Esophagus squamous epithelium (tissue), 5 donors: ENCODE data around the gene TALDO1. TPM values are rescaled to one million over a fixed set of nuclear protein-coding genes. Genes with fewer than 3 reads are reported as not detected.

Source experiments
- DNase-seq: peaks from one replicate; lab custom pipeline; 2025; lab: John Stamatoyannopoulos, UW
- H3K27ac ChIP-seq, 4 donors: fragments of 200-600 bp; sonication (generic); one replicate each; pipeline ENCODE4 v1.5.1; 2016 to 2019; ENCODE audit warnings: mild to moderate bottlenecking in 1 of 4
- H3K27me3 ChIP-seq, 4 donors: fragments of 200-600 bp; sonication (generic); 1 replicate in 3 of 4; 2 replicates in 1 of 4; pipeline versions ENCODE4 v1.5.1 to v1.6.0; 2017 to 2021; ENCODE audit warnings: antibody characterized with exemption in 1 of 4
- H3K36me3 ChIP-seq, 3 donors: fragments of 200-600 bp; sonication (generic); one replicate each; pipeline ENCODE4 v1.5.1; 2016 to 2019
- H3K4me1 ChIP-seq, 3 donors: fragments of 200-600 bp; sonication (generic); one replicate each; pipeline ENCODE4 v1.5.1; 2017 to 2019
- H3K4me3 ChIP-seq, 4 donors: fragments of 200-600 bp; sonication (generic); 1 replicate in 3 of 4; 2 replicates in 1 of 4; pipeline ENCODE4 v1.5.1; 2016 to 2019; ENCODE audit warnings: mild to moderate bottlenecking in 2 of 4, moderate library complexity in 1 of 4
- H3K9me3 ChIP-seq, 3 donors: fragments of 200-600 bp; sonication (generic); one replicate each; pipeline ENCODE4 v1.5.1; 2016 to 2019
- POLR2A ChIP-seq, 4 donors: fragments of 450-650 bp; IDR thresholded peaks; one replicate each; pipeline ENCODE4 v1.6.1; 2017; ENCODE audit warnings: antibody characterized with exemption in 4 of 4, mild to moderate bottlenecking in 4 of 4, moderate library complexity in 3 of 4
- WGBS, 2 donors: methylation state at CpG; one replicate each; pipeline ENCODE4 v1.1.5; 2018; 5-methylcytosine and 5-hydroxymethylcytosine counted together
- intact Hi-C: fragments of 100-400 bp; cut with DNase I; formaldehyde crosslinking; loops from one replicate; pipeline ENCODE4 v1.15.0; 2022
- total RNA-seq, 4 donors: library from RNA; depleted of rRNA; stranded (reverse); fragments of >200 nt; gene quantifications; one replicate each; pipeline ENCODE4 v1.1.0, GENCODE V29; 2016
- TF ChIP-seq, protein P1 (sequence below), 6 experiments: fragments of 450-650 bp in 4 of 6; fragments of 200-600 bp in 2 of 6; sonication (generic) in 2 of 6; IDR thresholded peaks; one replicate each; pipeline ENCODE4 v1.5.1; 2016 to 2019; ENCODE audit warnings: antibody characterized with exemption in 6 of 6, mild to moderate bottlenecking in 4 of 6, moderate library complexity in 4 of 6
- donor health status: DM: yes; HTN: yes; CAD: no.

The TALDO1 gene
- total RNA-seq, 4 donors from 2014 or later, result 311 to 629 (median 504) TPM

DNA sequence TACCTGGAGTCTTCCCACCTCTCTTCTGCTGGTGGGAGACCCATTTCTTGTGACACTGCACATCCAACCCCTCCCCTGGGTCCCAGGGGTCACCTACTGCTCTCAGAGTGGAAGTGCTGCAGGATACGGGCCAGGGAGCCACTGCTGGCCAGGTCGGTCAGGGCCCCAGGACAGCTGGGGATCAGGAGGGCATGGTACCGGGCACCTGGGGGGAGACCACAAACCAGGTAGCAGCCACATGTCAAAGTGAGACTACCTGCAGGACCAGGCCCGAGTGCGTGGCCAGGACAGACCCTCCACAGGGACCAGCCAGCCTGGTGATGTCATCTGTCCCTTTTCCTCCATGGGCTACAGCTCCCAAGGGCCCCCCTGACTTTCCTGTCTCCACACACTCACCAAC lies 26.2 kb downstream of the TALDO1 start:
- no peak for DNase-seq
- 100% methylated on average over 1 to 2 of the region's 5 CpGs for WGBS, 2 donors
- intact Hi-C loops, result no loop called here
- TF ChIP-seq, protein P1, sequence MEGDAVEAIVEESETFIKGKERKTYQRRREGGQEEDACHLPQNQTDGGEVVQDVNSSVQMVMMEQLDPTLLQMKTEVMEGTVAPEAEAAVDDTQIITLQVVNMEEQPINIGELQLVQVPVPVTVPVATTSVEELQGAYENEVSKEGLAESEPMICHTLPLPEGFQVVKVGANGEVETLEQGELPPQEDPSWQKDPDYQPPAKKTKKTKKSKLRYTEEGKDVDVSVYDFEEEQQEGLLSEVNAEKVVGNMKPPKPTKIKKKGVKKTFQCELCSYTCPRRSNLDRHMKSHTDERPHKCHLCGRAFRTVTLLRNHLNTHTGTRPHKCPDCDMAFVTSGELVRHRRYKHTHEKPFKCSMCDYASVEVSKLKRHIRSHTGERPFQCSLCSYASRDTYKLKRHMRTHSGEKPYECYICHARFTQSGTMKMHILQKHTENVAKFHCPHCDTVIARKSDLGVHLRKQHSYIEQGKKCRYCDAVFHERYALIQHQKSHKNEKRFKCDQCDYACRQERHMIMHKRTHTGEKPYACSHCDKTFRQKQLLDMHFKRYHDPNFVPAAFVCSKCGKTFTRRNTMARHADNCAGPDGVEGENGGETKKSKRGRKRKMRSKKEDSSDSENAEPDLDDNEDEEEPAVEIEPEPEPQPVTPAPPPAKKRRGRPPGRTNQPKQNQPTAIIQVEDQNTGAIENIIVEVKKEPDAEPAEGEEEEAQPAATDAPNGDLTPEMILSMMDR (IDR thresholded peaks at IDR 0.05), result no peak
- TF ChIP-seq POLR2A (IDR thresholded peaks at IDR 0.05), result no peak
- Histone ChIP-seq H3K27me3 (no peaks in the 10 kb centered on the region), H3K9me3 (no peaks in the 10 kb centered on the region), H3K36me3 (peaks cover 9 to 65% (median 27%) of the 10 kb centered on the region in 3 donors), H3K4me1 (peaks cover 22 to 58% (median 23%) of the 10 kb centered on the region in 3 donors), H3K27ac (peak overlapping the region in 1 of 4 donors; percentile 20), H3K4me3 (no peak overlapping the region)

DNA sequence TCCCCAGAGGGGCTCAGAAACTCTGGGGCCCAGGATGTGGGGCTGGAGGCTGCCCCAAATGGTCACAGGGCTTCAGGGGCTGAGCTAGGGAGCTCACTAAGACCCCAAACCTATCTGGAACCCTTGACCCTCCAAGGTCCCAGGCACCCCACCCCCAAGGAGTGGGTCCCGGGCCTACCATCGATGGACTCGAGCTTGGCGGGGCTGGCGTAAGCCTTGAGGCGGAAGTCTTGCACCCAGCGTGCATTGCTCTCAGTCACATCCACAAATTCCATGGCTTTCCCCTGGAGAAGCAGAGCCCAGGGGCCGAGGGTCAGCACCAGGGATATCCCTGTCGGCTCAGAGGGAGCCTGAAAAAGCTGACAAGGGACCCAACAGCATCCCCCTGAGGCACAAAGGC lies 26.6 kb downstream of the TALDO1 start:
- no peaks in the 10 kb centered on the region for H3K9me3 ChIP-seq
- H3K27ac ChIP-seq, result peak overlapping the region in 1 of 4 donors; percentile 20
- no peak overlapping the region for H3K4me3 ChIP-seq
- H3K36me3 ChIP-seq, result peaks cover 9 to 61% (median 27%) of the 10 kb centered on the region in 3 donors
- no peaks in the 10 kb centered on the region for H3K27me3 ChIP-seq
- 78% methylated on average over 4 of the region's 9 CpGs; no CpG with 5 or more reads in 1 of the 2 donors for WGBS, 2 donors
- peaks cover 26 to 62% (median 26%) of the 10 kb centered on the region in 3 donors for H3K4me1 ChIP-seq
- intact Hi-C loops, result no loop called here
- TF ChIP-seq POLR2A (IDR thresholded peaks at IDR 0.05), result no peak
- TF ChIP-seq, protein P1 (IDR thresholded peaks at IDR 0.05), result no peak
- DNase-seq, result no peak

DNA sequence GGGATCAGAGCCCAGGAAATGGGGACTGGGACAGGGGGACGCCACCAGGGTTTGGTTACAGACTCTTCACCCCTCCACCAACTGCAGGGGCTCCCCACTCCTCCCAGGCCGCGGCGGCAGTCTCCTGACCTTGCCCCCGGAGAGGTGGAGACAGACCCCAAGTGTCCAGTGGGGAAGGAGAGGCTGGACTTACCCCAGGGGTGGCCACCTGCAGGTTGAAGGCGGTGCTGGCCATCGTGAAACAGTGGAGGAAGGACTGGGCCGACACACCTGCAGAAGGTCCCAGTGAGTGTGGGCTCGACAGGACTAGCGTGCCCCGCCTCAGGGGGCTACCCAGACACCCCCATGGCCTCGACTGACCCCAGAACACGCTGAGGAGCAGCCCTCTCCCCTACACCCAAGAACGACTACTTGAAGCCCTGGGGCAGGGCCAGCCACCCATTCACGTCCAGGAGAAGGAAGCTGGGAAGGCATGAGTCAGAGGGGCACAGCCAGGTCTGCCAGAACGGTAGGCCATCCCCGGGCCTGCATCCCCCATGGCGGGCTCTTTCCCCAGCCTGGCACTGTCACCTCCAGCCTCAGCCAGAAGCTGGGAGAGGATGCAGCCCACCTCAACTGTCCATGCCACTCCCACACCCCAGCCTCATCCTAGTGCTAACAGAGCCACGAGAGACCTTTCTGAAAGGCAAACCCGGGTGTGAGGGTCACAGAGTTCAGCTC lies 27.8 kb downstream of the TALDO1 start:
- peak overlapping the region in 2 of 4 donors; percentile 95 for H3K4me3 ChIP-seq
- no peaks in the 10 kb centered on the region for H3K9me3 ChIP-seq
- intact Hi-C loops, result no loop called here
- 84 to 86% methylated on average over 2 to 5 of the region's 20 CpGs for WGBS, 2 donors
- peaks cover 26 to 71% (median 33%) of the 10 kb centered on the region in 3 donors for H3K4me1 ChIP-seq
- DNase-seq, result no peak
- peak overlapping the region; percentile 9 to 94 (median 58) for H3K27ac ChIP-seq
- peaks cover 9 to 57% (median 23%) of the 10 kb centered on the region in 3 donors for H3K36me3 ChIP-seq
- no peaks in the 10 kb centered on the region for H3K27me3 ChIP-seq
- no peak for TF ChIP-seq POLR2A (IDR thresholded peaks at IDR 0.05)
- TF ChIP-seq, protein P1 (IDR thresholded peaks at IDR 0.05), result peak in 1 of 6 experiments; percentile 7

DNA sequence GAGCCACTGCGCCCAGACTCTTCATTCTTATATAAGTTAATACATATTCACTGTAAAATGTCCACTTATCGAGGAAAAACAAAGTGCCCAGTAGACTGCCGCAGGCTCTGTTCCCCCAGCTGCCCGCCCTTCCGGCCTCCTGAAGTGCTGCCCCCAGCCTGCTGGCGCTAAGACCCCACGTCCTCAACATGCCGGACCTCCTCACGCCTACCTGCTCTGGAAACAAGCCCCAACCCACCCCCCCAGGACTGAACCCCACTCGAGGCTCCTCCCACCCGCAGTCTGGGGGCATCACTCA lies 28.9 kb downstream of the TALDO1 start:
- peak overlapping the region; percentile 75 to 95 (median 87) for H3K4me3 ChIP-seq
- H3K9me3 ChIP-seq, result no peaks in the 10 kb centered on the region
- DNase-seq, result no peak
- H3K27ac ChIP-seq, result peak overlapping the region; percentile 83 to 94 (median 92)
- peaks cover 9 to 52% (median 15%) of the 10 kb centered on the region in 3 donors for H3K36me3 ChIP-seq
- 39 to 41% methylated on average over 6 to 10 of the region's 11 CpGs for WGBS, 2 donors
- intact Hi-C loops, result no loop called here
- peaks cover 26 to 73% (median 33%) of the 10 kb centered on the region in 3 donors for H3K4me1 ChIP-seq
- no peaks in the 10 kb centered on the region for H3K27me3 ChIP-seq
- TF ChIP-seq POLR2A (IDR thresholded peaks at IDR 0.05), result no peak
- TF ChIP-seq, protein P1 (IDR thresholded peaks at IDR 0.05), result no peak

DNA sequence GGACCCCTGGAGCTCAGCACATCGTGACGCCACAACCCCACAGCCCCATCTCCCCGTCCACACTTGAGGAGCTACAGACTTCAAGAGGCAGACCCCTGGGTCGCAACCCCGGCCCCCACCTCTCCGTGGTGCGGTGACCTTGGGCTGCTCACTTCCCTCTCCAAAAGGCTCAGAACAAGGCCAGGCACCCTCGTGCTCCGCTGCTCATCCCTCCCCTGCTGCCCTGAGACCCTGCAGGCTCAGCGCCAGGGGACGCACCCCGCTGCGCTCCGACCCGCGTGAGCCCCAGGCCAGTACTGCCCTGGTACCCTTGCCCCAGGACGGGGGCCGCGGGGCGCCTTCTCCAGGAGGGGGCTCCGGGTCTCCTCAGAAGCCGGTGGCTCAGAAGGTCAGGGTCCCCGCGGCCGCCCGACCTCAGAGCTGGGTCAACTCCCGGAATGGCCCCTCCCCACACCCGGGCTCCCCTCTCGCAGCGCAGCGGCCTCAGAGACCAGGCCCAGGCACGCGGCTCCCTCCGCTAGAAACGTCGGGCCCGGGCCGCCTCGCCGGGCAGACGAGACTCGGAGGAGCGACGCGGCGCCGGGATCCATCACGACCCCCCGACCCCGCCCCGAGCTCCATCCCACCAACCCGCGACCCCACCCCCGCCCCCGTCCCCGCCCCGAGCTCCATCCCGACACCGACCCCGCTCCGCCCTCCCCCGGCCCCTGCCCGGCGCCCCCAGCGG lies 29.5 kb downstream of the TALDO1 start:
- peaks cover 26 to 74% (median 33%) of the 10 kb centered on the region in 3 donors for H3K4me1 ChIP-seq
- intact Hi-C loops, result no loop called here
- TF ChIP-seq, protein P1 (IDR thresholded peaks at IDR 0.05), result no peak
- no peak for TF ChIP-seq POLR2A (IDR thresholded peaks at IDR 0.05)
- H3K36me3 ChIP-seq, result peaks cover 9 to 47% (median 15%) of the 10 kb centered on the region in 3 donors
- no peaks in the 10 kb centered on the region for H3K9me3 ChIP-seq
- no peak for DNase-seq
- H3K27me3 ChIP-seq, result no peaks in the 10 kb centered on the region
- WGBS, 2 donors, result 0% methylated on average over 2 of the region's 65 CpGs; no CpG with 5 or more reads in 1 of the 2 donors
- peak overlapping the region; percentile 83 to 94 (median 92) for H3K27ac ChIP-seq
- H3K4me3 ChIP-seq, result peak overlapping the region; percentile 75 to 95 (median 87)
